ENCODE measurements around the gene RMRP. TPM values are rescaled to one million over a fixed set of nuclear protein-coding genes. Genes with fewer than 3 reads are reported as not detected.

Gene RMRP
- total RNA-seq, 1 experiment from 2014 or later, result 13,506 TPM

- H3K9me3 ChIP-seq (ENCODE audit: insufficient read depth, low read depth), result no peaks in the 10 kb centered on the region
- no peak for DNase-seq
- no peak overlapping the region for H2AFZ ChIP-seq
- H3K4me1 ChIP-seq (replicated peaks; ENCODE audit: insufficient read depth), result peaks cover 21% of the 10 kb centered on the region
- intact Hi-C loops (cut with micrococcal nuclease; ENCODE audit: unreplicated experiment), result no loop called here
- no peak overlapping the region for H3K27ac ChIP-seq
- H3K4me3 ChIP-seq, result peak overlapping the region; percentile 77
- H3K9me2 ChIP-seq (ENCODE audit: insufficient read depth), result no peaks in the 10 kb centered on the region
- H3F3A ChIP-seq (ENCODE audit: insufficient read depth, low read depth), result peaks cover 14% of the 10 kb centered on the region; the same call in 1 of the 2 replicates
- POLR2A ChIA-PET (ENCODE audit: unreplicated experiment), result no interaction called here
- no peak for TF ChIP-seq CTCF (conservative IDR thresholded peaks at IDR 0.05)
- no peak for TF ChIP-seq EZH2 (IDR thresholded peaks at IDR 0.05; ENCODE audit: low read depth)
- no peaks in the 10 kb centered on the region for H3K27me3 ChIP-seq (ENCODE audit: insufficient read depth, low read depth)
- CTCF ChIA-PET, result interaction anchor here (1.4 kb wide), 1 partner anchor 17 kb away, joined by 6 read pairs; the partner anchor contains the start of gene CA9
- H3K79me2 ChIP-seq (ENCODE audit: low read depth), result no peaks in the 10 kb centered on the region
- no TSS peak for BruUV-seq (replicated peaks)
- H3K36me3 ChIP-seq (ENCODE audit: low read depth), result no peaks in the 10 kb centered on the region
- H4K20me1 ChIP-seq (ENCODE audit: insufficient read depth), result no peaks in the 10 kb centered on the region
- peak overlapping the region; percentile 74 for H3K4me2 ChIP-seq
Measured at GRCh38 chr9:35690294-35690613, 32.4 kb upstream of the RMRP start.

GRCh38 chr9:35689542-35690293, 31.9 kb upstream of the RMRP start, which contains the start of gene TPM2:
TSS of gene TPM2 (minus strand) at chr9:35689925. CDS start at chr9:35689817, 108 bp downstream.
- no peaks in the 10 kb centered on the region for H3K9me3 ChIP-seq (ENCODE audit: insufficient read depth, low read depth)
- peak within 1 kb of the TSS; percentile 92 for H2AFZ ChIP-seq
- ChIA-PET CTCF (interaction anchor here (0.6 to 1.4 kb wide), 2 partner anchors 16 to 32 kb away, joined by 6 read pairs; partner anchors contain the start of genes CA9 and RMRP), POLR2A (ENCODE audit: unreplicated experiment) (no interaction called here)
- intact Hi-C loops (cut with micrococcal nuclease; ENCODE audit: unreplicated experiment), result no loop called here
- DNase-seq, result no peak
- peaks cover 14% of the 10 kb centered on the region; the same call in 1 of the 2 replicates for H3F3A ChIP-seq (ENCODE audit: insufficient read depth, low read depth)
- peak within 1 kb of the TSS; percentile 77 for H3K4me3 ChIP-seq
- H3K79me2 ChIP-seq (ENCODE audit: low read depth), result no peaks in the 10 kb centered on the region
- H4K20me1 ChIP-seq (ENCODE audit: insufficient read depth), result no peaks in the 10 kb centered on the region
- peaks cover 21% of the 10 kb centered on the region for H3K4me1 ChIP-seq (replicated peaks; ENCODE audit: insufficient read depth)
- H3K36me3 ChIP-seq (ENCODE audit: low read depth), result no peaks in the 10 kb centered on the region
- TF ChIP-seq EZH2 (IDR thresholded peaks at IDR 0.05; ENCODE audit: low read depth) (no peak), CTCF (conservative IDR thresholded peaks at IDR 0.05) (no peak)
- H3K9me2 ChIP-seq (ENCODE audit: insufficient read depth), result no peaks in the 10 kb centered on the region
- BruUV-seq (replicated peaks), result TSS peak; percentile 18
- H3K4me2 ChIP-seq, result peak within 1 kb of the TSS; percentile 74
- H3K27me3 ChIP-seq (ENCODE audit: insufficient read depth, low read depth), result no peaks in the 10 kb centered on the region
- peak within 1 kb of the TSS; percentile 75 for H3K27ac ChIP-seq

GRCh38 chr9:35688558-35689541, 31.0 kb upstream of the RMRP start:
- ChIA-PET CTCF (interaction anchor here (0.6 to 0.7 kb wide), 2 partner anchors 31 to 123 kb away, joined by 3 to 6 read pairs; partner anchors contain the start of genes RMRP and SPAG8), POLR2A (ENCODE audit: unreplicated experiment) (interaction anchor here (0.6 kb wide), 1 partner anchor 8 kb away, joined by 4 read pairs; no protein-coding TSS in a partner anchor)
- peaks cover 21% of the 10 kb centered on the region for H3K4me1 ChIP-seq (replicated peaks; ENCODE audit: insufficient read depth)
- H3F3A ChIP-seq (ENCODE audit: insufficient read depth, low read depth), result peaks cover 14% of the 10 kb centered on the region; the same call in 1 of the 2 replicates
- BruUV-seq (replicated peaks), result no TSS peak
- no peaks in the 10 kb centered on the region for H3K9me3 ChIP-seq (ENCODE audit: insufficient read depth, low read depth)
- no peaks in the 10 kb centered on the region for H3K36me3 ChIP-seq (ENCODE audit: low read depth)
- no peak overlapping the region for H2AFZ ChIP-seq
- H3K27ac ChIP-seq, result peak overlapping the region; percentile 75
- no peaks in the 10 kb centered on the region for H3K79me2 ChIP-seq (ENCODE audit: low read depth)
- intact Hi-C loops (cut with micrococcal nuclease; ENCODE audit: unreplicated experiment), result no loop called here
- no peaks in the 10 kb centered on the region for H3K9me2 ChIP-seq (ENCODE audit: insufficient read depth)
- DNase-seq, result peak in 1 of 2 experiments; percentile 77
- H3K27me3 ChIP-seq (ENCODE audit: insufficient read depth, low read depth), result no peaks in the 10 kb centered on the region
- TF ChIP-seq CTCF (conservative IDR thresholded peaks at IDR 0.05), result no peak
- TF ChIP-seq EZH2 (IDR thresholded peaks at IDR 0.05; ENCODE audit: low read depth), result no peak
- H3K4me2 ChIP-seq, result peak overlapping the region; percentile 74
- peak overlapping the region; percentile 33; the same call in 1 of the 2 replicates for H3K4me3 ChIP-seq
- no peaks in the 10 kb centered on the region for H4K20me1 ChIP-seq (ENCODE audit: insufficient read depth)

All from PC-9 (cell line).